Hepatocyte (in vitro differentiated cells): ENCODE results near the gene RDX.

Experiments used
- EZH2 ChIP-seq: fragments of 200-600 bp; sonication (generic); IDR thresholded peaks from 2 replicates; pipeline ENCODE4 v1.6.1; 2016; ENCODE audit warnings: antibody characterized with exemption, mild to moderate bottlenecking, borderline replicate concordance
- EZH2phosphoT487 ChIP-seq: fragments of 200-600 bp; sonication (generic); IDR thresholded peaks from one replicate; pipeline ENCODE4 v1.6.1; 2018; ENCODE audit warnings: antibody characterized with exemption, mild to moderate bottlenecking, low read depth, moderate library complexity; ENCODE audit not compliant: unreplicated experiment, severe bottlenecking
- TF ChIP-seq, protein P1 (sequence below): fragments of 200-600 bp; sonication (generic); IDR thresholded peaks from 2 replicates; pipeline ENCODE4 v1.5.1; 2016; ENCODE audit warnings: antibody characterized with exemption, mild to moderate bottlenecking; ENCODE audit not compliant: poor library complexity

DNA sequence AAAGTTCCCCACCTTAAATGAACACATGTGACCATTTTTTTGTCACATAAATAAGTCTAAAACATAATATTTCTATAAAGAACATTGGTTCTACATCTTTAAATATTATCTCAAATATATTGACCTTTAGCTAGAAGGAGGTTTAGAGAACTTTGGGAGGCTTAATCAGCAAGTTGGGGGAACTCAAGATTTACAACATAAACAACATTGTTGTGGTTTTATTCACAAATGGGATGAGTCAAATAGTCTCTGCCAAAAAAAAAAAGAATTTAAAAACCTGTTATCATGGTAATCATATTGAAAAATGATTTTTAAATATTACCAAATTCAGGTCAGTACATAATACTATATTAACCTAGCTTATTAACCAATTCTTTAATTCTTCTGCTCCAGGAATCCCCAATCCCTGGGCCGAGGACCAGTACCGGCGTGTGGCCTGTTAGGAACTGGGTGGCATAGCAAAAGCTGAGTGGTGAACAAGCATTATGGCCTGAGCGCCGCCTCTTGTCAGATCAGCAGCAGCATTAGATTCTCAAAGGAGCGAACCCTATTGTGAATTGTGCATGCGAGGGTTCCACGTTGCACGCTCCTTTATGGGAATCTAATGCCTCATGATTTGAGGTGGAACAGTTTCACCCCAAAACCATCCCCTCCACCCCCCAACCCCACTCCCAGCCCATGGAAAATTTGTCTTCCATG is 98.2 kb downstream of the RDX start:
- TF ChIP-seq, protein P1, sequence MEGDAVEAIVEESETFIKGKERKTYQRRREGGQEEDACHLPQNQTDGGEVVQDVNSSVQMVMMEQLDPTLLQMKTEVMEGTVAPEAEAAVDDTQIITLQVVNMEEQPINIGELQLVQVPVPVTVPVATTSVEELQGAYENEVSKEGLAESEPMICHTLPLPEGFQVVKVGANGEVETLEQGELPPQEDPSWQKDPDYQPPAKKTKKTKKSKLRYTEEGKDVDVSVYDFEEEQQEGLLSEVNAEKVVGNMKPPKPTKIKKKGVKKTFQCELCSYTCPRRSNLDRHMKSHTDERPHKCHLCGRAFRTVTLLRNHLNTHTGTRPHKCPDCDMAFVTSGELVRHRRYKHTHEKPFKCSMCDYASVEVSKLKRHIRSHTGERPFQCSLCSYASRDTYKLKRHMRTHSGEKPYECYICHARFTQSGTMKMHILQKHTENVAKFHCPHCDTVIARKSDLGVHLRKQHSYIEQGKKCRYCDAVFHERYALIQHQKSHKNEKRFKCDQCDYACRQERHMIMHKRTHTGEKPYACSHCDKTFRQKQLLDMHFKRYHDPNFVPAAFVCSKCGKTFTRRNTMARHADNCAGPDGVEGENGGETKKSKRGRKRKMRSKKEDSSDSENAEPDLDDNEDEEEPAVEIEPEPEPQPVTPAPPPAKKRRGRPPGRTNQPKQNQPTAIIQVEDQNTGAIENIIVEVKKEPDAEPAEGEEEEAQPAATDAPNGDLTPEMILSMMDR = no peak
- TF ChIP-seq EZH2 (no peak), EZH2phosphoT487 (no peak)
